ENCODE results near the gene CTNND2. TPM values are rescaled to one million over a fixed set of nuclear protein-coding genes. Genes with fewer than 3 reads are reported as not detected.

CTNND2 gene
- total and polyA plus RNA-seq, 4 donors, result 0.05 to 0.50 (median 0.27) TPM

DNA sequence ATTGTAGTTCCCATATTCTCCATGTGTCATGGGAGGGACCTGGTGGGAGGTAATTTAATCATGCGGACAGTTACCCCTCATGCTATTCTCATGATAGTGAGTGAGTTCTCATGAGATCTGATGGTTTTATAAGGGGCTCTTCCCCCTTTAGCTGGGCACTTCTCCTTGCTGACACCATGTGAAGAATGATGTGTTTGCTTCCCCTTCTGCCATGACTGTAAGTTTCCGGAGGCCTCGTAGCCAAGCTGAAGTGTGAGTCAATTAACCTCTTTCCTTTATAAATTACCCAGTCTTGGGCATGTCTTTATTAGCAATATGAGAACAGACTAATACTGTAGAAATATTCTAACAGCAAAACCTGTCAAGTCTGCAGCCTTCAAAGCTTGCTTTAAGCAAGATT lies 293.2 kb downstream of the CTNND2 start:
- no peak overlapping the region for H3K27ac ChIP-seq (ENCODE audit: low read depth in 1 of 2, low read length in 2 of 2)
- no peaks in the 10 kb centered on the region for H3K36me3 ChIP-seq (ENCODE audit: control insufficient read depth in 4 of 4, insufficient read depth in 3 of 4, low read depth in 1 of 4, low read length in 3 of 4)
- H3K9ac ChIP-seq (ENCODE audit: low read depth in 1 of 2, low read length in 2 of 2), result no peak overlapping the region
- no peaks in the 10 kb centered on the region for H3K9me3 ChIP-seq (ENCODE audit: control insufficient read depth in 4 of 4, low read length in 3 of 4)
- DNase-seq (ENCODE audit: low spot score), result no peak
- 76% methylated on average over 3 of the region's 3 CpGs for WGBS
- no peaks in the 10 kb centered on the region for H3K4me1 ChIP-seq (ENCODE audit: control insufficient read depth in 4 of 4, insufficient read depth in 4 of 4, low read length in 3 of 4)
- TF ChIP-seq, protein P1, sequence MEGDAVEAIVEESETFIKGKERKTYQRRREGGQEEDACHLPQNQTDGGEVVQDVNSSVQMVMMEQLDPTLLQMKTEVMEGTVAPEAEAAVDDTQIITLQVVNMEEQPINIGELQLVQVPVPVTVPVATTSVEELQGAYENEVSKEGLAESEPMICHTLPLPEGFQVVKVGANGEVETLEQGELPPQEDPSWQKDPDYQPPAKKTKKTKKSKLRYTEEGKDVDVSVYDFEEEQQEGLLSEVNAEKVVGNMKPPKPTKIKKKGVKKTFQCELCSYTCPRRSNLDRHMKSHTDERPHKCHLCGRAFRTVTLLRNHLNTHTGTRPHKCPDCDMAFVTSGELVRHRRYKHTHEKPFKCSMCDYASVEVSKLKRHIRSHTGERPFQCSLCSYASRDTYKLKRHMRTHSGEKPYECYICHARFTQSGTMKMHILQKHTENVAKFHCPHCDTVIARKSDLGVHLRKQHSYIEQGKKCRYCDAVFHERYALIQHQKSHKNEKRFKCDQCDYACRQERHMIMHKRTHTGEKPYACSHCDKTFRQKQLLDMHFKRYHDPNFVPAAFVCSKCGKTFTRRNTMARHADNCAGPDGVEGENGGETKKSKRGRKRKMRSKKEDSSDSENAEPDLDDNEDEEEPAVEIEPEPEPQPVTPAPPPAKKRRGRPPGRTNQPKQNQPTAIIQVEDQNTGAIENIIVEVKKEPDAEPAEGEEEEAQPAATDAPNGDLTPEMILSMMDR (IDR thresholded peaks at IDR 0.05; ENCODE audit: low read depth, low read length, missing input control), result no peak
- TF ChIP-seq, protein P2, sequence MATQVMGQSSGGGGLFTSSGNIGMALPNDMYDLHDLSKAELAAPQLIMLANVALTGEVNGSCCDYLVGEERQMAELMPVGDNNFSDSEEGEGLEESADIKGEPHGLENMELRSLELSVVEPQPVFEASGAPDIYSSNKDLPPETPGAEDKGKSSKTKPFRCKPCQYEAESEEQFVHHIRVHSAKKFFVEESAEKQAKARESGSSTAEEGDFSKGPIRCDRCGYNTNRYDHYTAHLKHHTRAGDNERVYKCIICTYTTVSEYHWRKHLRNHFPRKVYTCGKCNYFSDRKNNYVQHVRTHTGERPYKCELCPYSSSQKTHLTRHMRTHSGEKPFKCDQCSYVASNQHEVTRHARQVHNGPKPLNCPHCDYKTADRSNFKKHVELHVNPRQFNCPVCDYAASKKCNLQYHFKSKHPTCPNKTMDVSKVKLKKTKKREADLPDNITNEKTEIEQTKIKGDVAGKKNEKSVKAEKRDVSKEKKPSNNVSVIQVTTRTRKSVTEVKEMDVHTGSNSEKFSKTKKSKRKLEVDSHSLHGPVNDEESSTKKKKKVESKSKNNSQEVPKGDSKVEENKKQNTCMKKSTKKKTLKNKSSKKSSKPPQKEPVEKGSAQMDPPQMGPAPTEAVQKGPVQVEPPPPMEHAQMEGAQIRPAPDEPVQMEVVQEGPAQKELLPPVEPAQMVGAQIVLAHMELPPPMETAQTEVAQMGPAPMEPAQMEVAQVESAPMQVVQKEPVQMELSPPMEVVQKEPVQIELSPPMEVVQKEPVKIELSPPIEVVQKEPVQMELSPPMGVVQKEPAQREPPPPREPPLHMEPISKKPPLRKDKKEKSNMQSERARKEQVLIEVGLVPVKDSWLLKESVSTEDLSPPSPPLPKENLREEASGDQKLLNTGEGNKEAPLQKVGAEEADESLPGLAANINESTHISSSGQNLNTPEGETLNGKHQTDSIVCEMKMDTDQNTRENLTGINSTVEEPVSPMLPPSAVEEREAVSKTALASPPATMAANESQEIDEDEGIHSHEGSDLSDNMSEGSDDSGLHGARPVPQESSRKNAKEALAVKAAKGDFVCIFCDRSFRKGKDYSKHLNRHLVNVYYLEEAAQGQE (IDR thresholded peaks at IDR 0.05), result no peak
- TF ChIP-seq, protein P3, sequence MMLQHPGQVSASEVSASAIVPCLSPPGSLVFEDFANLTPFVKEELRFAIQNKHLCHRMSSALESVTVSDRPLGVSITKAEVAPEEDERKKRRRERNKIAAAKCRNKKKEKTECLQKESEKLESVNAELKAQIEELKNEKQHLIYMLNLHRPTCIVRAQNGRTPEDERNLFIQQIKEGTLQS (IDR thresholded peaks at IDR 0.05), result no peak
- no peak for TF ChIP-seq SP1 (IDR thresholded peaks at IDR 0.05)
- TF ChIP-seq HNF4G (IDR thresholded peaks at IDR 0.05), result no peak
- TF ChIP-seq FOXA1 (IDR thresholded peaks at IDR 0.05), result no peak
- TF ChIP-seq YY1 (IDR thresholded peaks at IDR 0.05), result no peak
- TF ChIP-seq NR2F2 (IDR thresholded peaks at IDR 0.05), result no peak
- TF ChIP-seq FOXA2 (IDR thresholded peaks at IDR 0.05), result no peak
- TF ChIP-seq TAF1 (conservative IDR thresholded peaks at IDR 0.05), result no peak
- no peak for TF ChIP-seq JUND (IDR thresholded peaks at IDR 0.05)
- H3K4me3 ChIP-seq (ENCODE audit: low read depth in 1 of 3, low read length in 3 of 3), result no peak overlapping the region
- H3K27me3 ChIP-seq (ENCODE audit: control insufficient read depth in 4 of 4, insufficient read depth in 4 of 4, low read length in 3 of 4), result no peaks in the 10 kb centered on the region

DNA sequence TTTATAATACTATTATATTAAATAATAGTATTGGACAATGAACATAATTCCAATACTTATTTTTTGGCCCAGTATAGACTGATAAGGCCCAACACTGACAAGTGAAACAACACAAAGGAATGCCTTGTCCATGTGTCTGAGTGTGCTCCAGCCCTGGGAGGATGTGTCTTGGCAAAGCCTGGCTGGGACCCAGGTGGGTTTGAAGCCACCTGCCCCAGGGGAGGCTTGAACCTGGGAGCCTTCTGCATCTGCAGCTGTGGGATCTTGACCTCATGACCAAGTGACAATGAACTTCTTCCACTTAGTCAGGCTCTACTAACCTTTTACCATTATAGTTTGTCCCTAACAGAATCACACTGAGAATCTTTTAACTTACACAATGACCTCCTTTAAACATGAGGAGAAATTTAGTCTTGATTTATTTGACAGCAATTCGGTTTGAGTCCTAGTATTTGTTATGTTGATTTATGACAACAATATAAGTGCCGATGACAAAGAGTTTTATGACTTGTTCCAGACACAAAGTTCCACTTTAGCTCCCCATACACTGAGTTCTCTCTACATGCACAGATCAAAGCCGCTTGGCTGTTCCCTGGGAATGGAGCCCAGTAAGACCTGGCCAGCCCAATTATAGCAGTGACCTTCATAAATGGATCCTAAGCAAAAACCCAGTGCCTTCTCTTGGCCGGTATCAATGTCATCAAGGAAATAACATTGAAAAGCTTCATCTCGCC lies 294.5 kb downstream of the CTNND2 start:
- no peak for DNase-seq (ENCODE audit: low spot score)
- no peak overlapping the region for H3K4me3 ChIP-seq (ENCODE audit: low read depth in 1 of 3, low read length in 3 of 3)
- 85% methylated on average over 5 of the region's 5 CpGs for WGBS

More for the DNA sequence above, 294.5 kb downstream of the CTNND2 start:
- no peak overlapping the region for H3K9ac ChIP-seq (ENCODE audit: low read depth in 1 of 2, low read length in 2 of 2)
- no peaks in the 10 kb centered on the region for H3K9me3 ChIP-seq (ENCODE audit: control insufficient read depth in 4 of 4, low read length in 3 of 4)
- no peaks in the 10 kb centered on the region for H3K4me1 ChIP-seq (ENCODE audit: control insufficient read depth in 4 of 4, insufficient read depth in 4 of 4, low read length in 3 of 4)
- no peak for TF ChIP-seq FOXA2 (IDR thresholded peaks at IDR 0.05)
- no peak for TF ChIP-seq YY1 (IDR thresholded peaks at IDR 0.05)
- no peak for TF ChIP-seq HNF4A (conservative IDR thresholded peaks at IDR 0.05)
- TF ChIP-seq, protein P4, sequence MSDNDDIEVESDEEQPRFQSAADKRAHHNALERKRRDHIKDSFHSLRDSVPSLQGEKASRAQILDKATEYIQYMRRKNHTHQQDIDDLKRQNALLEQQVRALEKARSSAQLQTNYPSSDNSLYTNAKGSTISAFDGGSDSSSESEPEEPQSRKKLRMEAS (IDR thresholded peaks at IDR 0.05), result no peak
- no peak for TF ChIP-seq RAD21 (IDR thresholded peaks at IDR 0.05)
- no peak for TF ChIP-seq TAF1 (conservative IDR thresholded peaks at IDR 0.05)
- no peak for TF ChIP-seq NR2F2 (IDR thresholded peaks at IDR 0.05)
- TF ChIP-seq HNF4G (IDR thresholded peaks at IDR 0.05), result no peak
- no peak for TF ChIP-seq EGR1 (IDR thresholded peaks at IDR 0.05; ENCODE audit: low read depth in 2 of 2)
- no peak for TF ChIP-seq RXRA (IDR thresholded peaks at IDR 0.05)
- H3K27ac ChIP-seq (ENCODE audit: low read depth in 1 of 2, low read length in 2 of 2), result no peak overlapping the region
- no peaks in the 10 kb centered on the region for H3K36me3 ChIP-seq (ENCODE audit: control insufficient read depth in 4 of 4, insufficient read depth in 3 of 4, low read depth in 1 of 4, low read length in 3 of 4)
- H3K27me3 ChIP-seq (ENCODE audit: control insufficient read depth in 4 of 4, insufficient read depth in 4 of 4, low read length in 3 of 4), result no peaks in the 10 kb centered on the region
